H1 (cell line): ENCODE results near the gene PFDN1. TPM values are rescaled to one million over a fixed set of nuclear protein-coding genes. Genes with fewer than 3 reads are reported as not detected.
A peak's percentile ranks its signal among the peaks of the same experiment; 100 is the strongest.

Source experiments
- CTCF ChIA-PET: fragments of 300-600 bp; sonication (Branson Sonifier 250); formaldehyde crosslinking; loops from one replicate; lab custom pipeline; 2021; ENCODE audit not compliant: partially characterized antibody; lab: Charles Lee
- POLR2A ChIA-PET: fragments of 300-600 bp; sonication (Branson Sonifier 250); formaldehyde crosslinking; loops from one replicate; lab custom pipeline; 2021; ENCODE audit warnings: inconsistent platforms; ENCODE audit not compliant: partially characterized antibody; lab: Charles Lee
- DNase-seq, 2 experiments: peaks; one replicate each; pipeline versions ENCODE4 v3.0.0 to v3.0.0-alpha.2; 2010 to 2022; ENCODE audit warnings: low spot score in 2 of 2, low read depth in 1 of 2, mixed read lengths in 1 of 2
- FAIRE-seq: peaks from 2 replicates; lab custom pipeline; 2011; peaks lifted over from hg19 to GRCh38; lab: Jason Lieb, UNC
- H2AFZ ChIP-seq: 2 replicates; pipeline ENCODE4 v1.8.1; 2012; ENCODE audit warnings: low read length, inconsistent platforms
- H2AK5ac ChIP-seq: 2 replicates; pipeline ENCODE4 v1.6.1; 2013; ENCODE audit warnings: low read depth, low read length
- H2BK120ac ChIP-seq: replicated peaks from 2 replicates; pipeline ENCODE3; 2013; ENCODE audit warnings: low read depth, low read length, inconsistent platforms
- H2BK12ac ChIP-seq: 2 replicates; pipeline ENCODE4 v1.6.1; 2013; ENCODE audit warnings: low read depth, low read length
- H2BK15ac ChIP-seq: 2 replicates; pipeline ENCODE4 v1.6.1; 2013; ENCODE audit warnings: low read length
- H2BK20ac ChIP-seq: 2 replicates; pipeline ENCODE4 v1.6.1; 2013; ENCODE audit warnings: low read length
- H2BK5ac ChIP-seq: 2 replicates; pipeline ENCODE4 v1.6.1; 2013; ENCODE audit warnings: low read depth, low read length
- H3K14ac ChIP-seq: 2 replicates; pipeline ENCODE4 v1.6.1; 2013; ENCODE audit warnings: inconsistent platforms; ENCODE audit not compliant: insufficient read length
- H3K18ac ChIP-seq: 2 replicates; pipeline ENCODE4 v1.6.1; 2013; ENCODE audit warnings: low read length; ENCODE audit errors: extremely low read depth
- H3K23ac ChIP-seq: 2 replicates; pipeline ENCODE4 v1.6.1; 2013; ENCODE audit warnings: inconsistent platforms; ENCODE audit not compliant: insufficient read length
- H3K23me2 ChIP-seq: 2 replicates; pipeline ENCODE4 v1.6.1; 2013; ENCODE audit warnings: low read depth, low read length
- H3K27ac ChIP-seq: 2 replicates; pipeline ENCODE4 v1.6.1; 2011; ENCODE audit warnings: low read depth, low read length, inconsistent platforms
- H3K27me3 ChIP-seq, 4 experiments: replicated peaks in 1 of 4; 1 replicate in 1 of 4; 2 replicates in 3 of 4; pipeline versions ENCODE4 v1.6.1 to v1.8.1; 2011 to 2013; ENCODE audit warnings: low read length in 3 of 4, mild to moderate bottlenecking in 3 of 4, inconsistent platforms in 2 of 4, mixed read lengths in 2 of 4, moderate library complexity in 1 of 4; ENCODE audit not compliant: control insufficient read depth in 3 of 4, insufficient read depth in 3 of 4; ENCODE audit errors: extremely low read depth in 1 of 4
- H3K36me3 ChIP-seq, 4 experiments: 2 replicates each; pipeline versions ENCODE4 v1.6.1 to v1.8.1; 2011 to 2013; ENCODE audit warnings: mild to moderate bottlenecking in 4 of 4, low read length in 3 of 4, moderate library complexity in 2 of 4, control low read depth in 1 of 4, inconsistent platforms in 1 of 4; ENCODE audit not compliant: insufficient read depth in 4 of 4, control insufficient read depth in 2 of 4
- H3K4ac ChIP-seq: replicated peaks from 2 replicates; pipeline ENCODE3; 2013; ENCODE audit warnings: low read length, low read depth, mixed read lengths, inconsistent platforms; ENCODE audit not compliant: insufficient read length
- H3K4me1 ChIP-seq, 4 experiments: replicated peaks in 1 of 4; 1 replicate in 1 of 4; 2 replicates in 3 of 4; pipeline versions ENCODE4 v1.6.1 to v1.8.1; 2011 to 2013; ENCODE audit warnings: low read length in 3 of 4, inconsistent platforms in 2 of 4, mixed read lengths in 1 of 4; ENCODE audit not compliant: insufficient read depth in 4 of 4, control insufficient read depth in 3 of 4
- H3K4me2 ChIP-seq, 2 experiments: 2 replicates each; pipeline versions ENCODE4 v1.6.1 to v1.8.1; 2011 to 2013; ENCODE audit warnings: low read depth in 2 of 2, low read length in 2 of 2, control low read depth in 1 of 2, inconsistent platforms in 1 of 2, mild to moderate bottlenecking in 1 of 2; ENCODE audit not compliant: insufficient read depth in 1 of 2
- H3K4me3 ChIP-seq, 4 experiments: fragments of 200-600, 300-600 bp in 1 of 4; sonication (generic), shearing (Covaris generic), sonication (Bioruptor Twin) in 1 of 4; 2 replicates each; pipeline versions ENCODE4 v1.5.1 to v1.8.1; 2011 to 2016; ENCODE audit warnings: low read length in 4 of 4, low read depth in 3 of 4, control low read depth in 2 of 4, inconsistent platforms in 2 of 4, mild to moderate bottlenecking in 2 of 4, mixed read lengths in 1 of 4, moderate library complexity in 1 of 4; ENCODE audit not compliant: insufficient read depth in 2 of 4; ENCODE audit errors: extremely low read depth in 1 of 4
- H3K56ac ChIP-seq: replicated peaks from 2 replicates; pipeline ENCODE3; 2013; ENCODE audit warnings: low read depth, mild to moderate bottlenecking, mixed read lengths, low read length, inconsistent platforms; ENCODE audit not compliant: insufficient read length
- H3K79me1 ChIP-seq: 2 replicates; pipeline ENCODE4 v1.6.1; 2013; ENCODE audit warnings: low read depth, low read length, control low read depth
- H3K79me2 ChIP-seq, 2 experiments: 2 replicates each; pipeline versions ENCODE4 v1.6.1 to v1.8.1; 2012 to 2013; ENCODE audit warnings: low read length in 2 of 2, mild to moderate bottlenecking in 2 of 2, inconsistent platforms in 1 of 2; ENCODE audit not compliant: insufficient read depth in 2 of 2, control insufficient read depth in 1 of 2
- H3K9ac ChIP-seq, 4 experiments: replicated peaks in 1 of 4; 1 replicate in 1 of 4; 2 replicates in 3 of 4; pipeline versions ENCODE4 v1.6.1 to v1.8.1; 2011 to 2013; ENCODE audit warnings: low read depth in 3 of 4, low read length in 3 of 4, control low read depth in 2 of 4, mild to moderate bottlenecking in 2 of 4, moderate library complexity in 2 of 4, inconsistent platforms in 1 of 4; ENCODE audit errors: extremely low read depth in 1 of 4
- H3K9me3 ChIP-seq, 2 experiments: 2 replicates each; pipeline versions ENCODE4 v1.6.1 to v1.8.1; 2012 to 2013; ENCODE audit warnings: mild to moderate bottlenecking in 2 of 2, moderate library complexity in 2 of 2, control low read depth in 1 of 2, inconsistent platforms in 1 of 2, low read depth in 1 of 2, low read length in 1 of 2, mixed read lengths in 1 of 2; ENCODE audit not compliant: insufficient read depth in 2 of 2
- H4K20me1 ChIP-seq, 2 experiments: replicated peaks in 1 of 2; 2 replicates each; pipeline versions ENCODE3 to v1.8.1; 2011 to 2013; ENCODE audit warnings: inconsistent platforms in 2 of 2, low read length in 2 of 2, mild to moderate bottlenecking in 1 of 2; ENCODE audit not compliant: insufficient read depth in 2 of 2, control insufficient read depth in 1 of 2
- H4K5ac ChIP-seq: 2 replicates; pipeline ENCODE4 v1.6.1; 2013; ENCODE audit warnings: low read length, low read depth, mixed read lengths, inconsistent platforms; ENCODE audit not compliant: insufficient read length
- H4K8ac ChIP-seq: 2 replicates; pipeline ENCODE4 v1.8.0; 2013; ENCODE audit warnings: mild to moderate bottlenecking, moderate library complexity, low read length, inconsistent platforms; ENCODE audit not compliant: insufficient read depth; ENCODE audit errors: extremely low read depth
- H4K91ac ChIP-seq: replicated peaks from 2 replicates; pipeline ENCODE3; 2013; ENCODE audit warnings: low read length, mixed read lengths, inconsistent platforms; ENCODE audit not compliant: insufficient read length
- CREB1 ChIP-seq: IDR thresholded peaks from 2 replicates; pipeline ENCODE4 v1.6.1; 2012; ENCODE audit warnings: inconsistent platforms
- FOSL1 ChIP-seq: IDR thresholded peaks from 2 replicates; pipeline ENCODE4 v1.6.1; 2011; ENCODE audit warnings: mild to moderate bottlenecking, low read depth, low read length, moderate library complexity; ENCODE audit not compliant: insufficient read depth
- GABPA ChIP-seq: IDR thresholded peaks from 2 replicates; pipeline ENCODE4 v1.6.1; 2011; ENCODE audit warnings: mild to moderate bottlenecking, low read length, moderate library complexity, borderline replicate concordance; ENCODE audit not compliant: insufficient read depth
- HDAC6 ChIP-seq: IDR thresholded peaks from one replicate; pipeline ENCODE4 v1.7.1; 2012; ENCODE audit warnings: low read depth, mild to moderate bottlenecking, inconsistent platforms, low read length, moderate library complexity
- KDM1A ChIP-seq: fragments of 200-600, 300-600 bp; sonication (generic); IDR thresholded peaks from 2 replicates; pipeline ENCODE4 v1.7.1; 2016; ENCODE audit warnings: mild to moderate bottlenecking, low read length, borderline replicate concordance
- NANOG ChIP-seq: IDR thresholded peaks from 2 replicates; pipeline ENCODE4 v1.6.1; 2011; ENCODE audit warnings: low read length, low read depth, mild to moderate bottlenecking, inconsistent platforms; ENCODE audit not compliant: insufficient read depth, poor library complexity, severe bottlenecking
- POLR2AphosphoS5 ChIP-seq: IDR thresholded peaks from 2 replicates; pipeline ENCODE4 v1.6.1; 2011; ENCODE audit warnings: low read depth, low read length
- RAD21 ChIP-seq, 2 experiments: IDR thresholded peaks in 1 of 2; conservative IDR thresholded peaks in 1 of 2; 2 replicates each; pipeline ENCODE4 v1.6.1; 2011; ENCODE audit warnings: low read depth in 2 of 2, low read length in 2 of 2, improper control_type of control experiment in 1 of 2, inconsistent platforms in 1 of 2, mild to moderate bottlenecking in 1 of 2, moderate library complexity in 1 of 2
- RNF2 ChIP-seq: fragments of 200-900, 300-1000 bp; sonication (generic); IDR thresholded peaks from 2 replicates; pipeline ENCODE4 v1.7.1; 2016; ENCODE audit warnings: borderline replicate concordance, low read depth, mild to moderate bottlenecking, antibody characterized with exemption, low read length; ENCODE audit not compliant: poor library complexity, severe bottlenecking; ENCODE audit errors: missing control alignments
- SIX5 ChIP-seq: IDR thresholded peaks from 2 replicates; pipeline ENCODE4 v1.6.1; 2011; ENCODE audit warnings: mild to moderate bottlenecking, low read depth, low read length
- SP1 ChIP-seq: IDR thresholded peaks from 2 replicates; pipeline ENCODE4 v1.6.1; 2011; ENCODE audit warnings: low read depth, low read length
- SP2 ChIP-seq: IDR thresholded peaks from 2 replicates; pipeline ENCODE4 v1.6.1; 2012; ENCODE audit warnings: mild to moderate bottlenecking, low read length, inconsistent platforms
- USF2 ChIP-seq: IDR thresholded peaks from 2 replicates; pipeline ENCODE4 v1.6.1; 2011; ENCODE audit warnings: low read length, improper control_type of control experiment
- WGBS, 2 experiments: shearing (Covaris generic) in 1 of 2; methylation state at CpG; one replicate each; pipeline versions ENCODE4 v1.1.6 to v1.1.7; 2013 to 2015; ENCODE audit warnings: low lambda C conversion rate in 2 of 2, mixed read lengths in 2 of 2, inconsistent platforms in 1 of 2, low coverage in 1 of 2, missing lambda C conversion rate in 1 of 2; ENCODE audit not compliant: insufficient replicate concordance in 2 of 2, insufficient coverage in 1 of 2, insufficient read length in 1 of 2; ENCODE audit errors: extremely low coverage in 1 of 2, missing lambda C conversion rate in 1 of 2; 5-methylcytosine and 5-hydroxymethylcytosine counted together
- polyA plus RNA-seq, 7 experiments: library from polyadenylated mRNA; depleted of rRNA in 3 of 7; stranded (reverse) in 5 of 7; unstranded in 2 of 7; fragments of >200 nt in 5 of 7; fragments of 200-250 nt in 2 of 7; gene quantifications; 1 replicate in 5 of 7; 2 replicates in 1 of 7; 4 replicates in 1 of 7; pipeline versions ENCODE4 v1.2.1 to v1.2.3, GENCODE V29; 2011 to 2013; ENCODE audit warnings: missing spikeins in 2 of 7, mixed read lengths in 2 of 7
- total RNA-seq: library from RNA; stranded (reverse); fragmentation: NEBNext Ultra II Directional; extraction: Animal tissue kit (Norgen Biotek cat#: 25700); gene quantifications from 2 replicates; pipeline ENCODE4 v1.2.1, GENCODE V29; 2021

PFDN1 gene
- total and polyA plus RNA-seq, 2 of the 8 experiments (the other 6 are each of a cell fraction or from before 2014, with no cell fraction given) = 53.0 to 89.6 TPM

- no peak overlapping the region for H3K9ac ChIP-seq
- CTCF ChIA-PET = interaction anchor here (0.8 to 25.9 kb wide), 7 partner anchors 8 to 109 kb away, joined by 3 to 676 read pairs (median 9); partner anchors contain the start of gene HBEGF
- no peak for FAIRE-seq
- no peak overlapping the region for H3K27ac ChIP-seq
- no peak overlapping the region for H3K4me3 ChIP-seq
- no peak overlapping the region for H2BK12ac ChIP-seq
- H4K5ac ChIP-seq = no peak overlapping the region
- peaks cover 4 to 14% of the 10 kb centered on the region in 2 experiments for H4K20me1 ChIP-seq
- H3K23me2 ChIP-seq = no peaks in the 10 kb centered on the region
- H3K23ac ChIP-seq = no peak overlapping the region
- H2BK5ac ChIP-seq = 0 out of 2 replicates have a peak overlapping the region, but pooled peaks have one; percentile 45
- H3K27me3 ChIP-seq = no peaks in the 10 kb centered on the region
- H2BK120ac ChIP-seq = no peak overlapping the region
- WGBS, 2 experiments = 85% methylated on average over 6 of the region's 6 CpGs; no CpG with 5 or more reads in 1 of the 2 experiments
- H3K79me2 ChIP-seq = peaks cover 0 to 9% of the 10 kb centered on the region in 2 experiments; a peak in 1 of 4 replicates
- no peaks in the 10 kb centered on the region for H3K36me3 ChIP-seq
- no peak overlapping the region for H3K56ac ChIP-seq
- H3K4ac ChIP-seq = no peak overlapping the region
- H3K18ac ChIP-seq = no peak overlapping the region
- POLR2A ChIA-PET = no interaction called here
- no peak overlapping the region for H3K4me2 ChIP-seq
- no peak overlapping the region for H4K8ac ChIP-seq
- H4K91ac ChIP-seq = no peak overlapping the region
- no peak overlapping the region for H2BK20ac ChIP-seq
- H3K14ac ChIP-seq = no peak overlapping the region
- peaks cover 5% of the 10 kb centered on the region; the same call in 1 of the 2 replicates for H3K79me1 ChIP-seq
- H2AFZ ChIP-seq = no peak overlapping the region
- H2BK15ac ChIP-seq = no peak overlapping the region
- no peaks in the 10 kb centered on the region for H3K9me3 ChIP-seq
- DNase-seq = no peak
- H3K4me1 ChIP-seq = peaks cover 0 to 8% (median 5%) of the 10 kb centered on the region in 4 experiments; a peak in 5 of 7 replicates
- H2AK5ac ChIP-seq = no peak overlapping the region
- TF ChIP-seq GABPA (no peak), USF2 (no peak), KDM1A (no peak), CREB1 (no peak), RNF2 (no peak), HDAC6 (no peak), POLR2AphosphoS5 (no peak), FOSL1 (no peak), NANOG (no peak), RAD21 (IDR thresholded peaks at IDR 0.05 in 1 of 2, conservative IDR thresholded peaks at IDR 0.05 in 1 of 2; ENCODE audit: low read depth in 2 of 2, low read length in 2 of 2) (no peak), SIX5 (no peak), SP2 (no peak), SP1 (no peak)
Measured at GRCh38 chr5:140250386-140250785, 52.5 kb downstream of the PFDN1 start.
